OCI-LY3 (cell line): ENCODE results near the gene TMEM256.

Source experiments
- H2AFZ ChIP-seq: fragments of 200-600, 300-600 bp; shearing (Covaris generic); 2 replicates; pipeline ENCODE4 v1.6.0; 2014; ENCODE audit warnings: antibody characterized with exemption, low read depth, low read length
- H3K27ac ChIP-seq: fragments of 200-600, 300-600 bp; sonication (generic); 2 replicates; pipeline ENCODE4 v1.5.1; 2014; ENCODE audit warnings: mild to moderate bottlenecking, low read length, moderate library complexity, mixed read lengths
- H3K27me3 ChIP-seq: fragments of 200-600, 300-600 bp; sonication (generic); 2 replicates; pipeline ENCODE4 v1.6.1; 2014; ENCODE audit warnings: low read depth, low read length, mixed read lengths
- H3K36me3 ChIP-seq: fragments of 200-600, 300-600 bp; sonication (generic); replicated peaks from 2 replicates; pipeline ENCODE3; 2014; ENCODE audit warnings: low read depth, low read length, mixed read lengths
- H3K4me1 ChIP-seq: fragments of 300-600, 200-600 bp; sonication (generic); 2 replicates; pipeline ENCODE4 v1.6.1; 2014; ENCODE audit warnings: low read length, mixed read lengths
- H3K4me2 ChIP-seq: fragments of 200-600, 300-600 bp; sonication (generic); 2 replicates; pipeline ENCODE4 v1.6.1; 2014; ENCODE audit warnings: low read length, mixed read lengths
- H3K4me3 ChIP-seq: fragments of 300-600, 200-600 bp; sonication (generic); 2 replicates; pipeline ENCODE4 v1.5.1; 2014; ENCODE audit warnings: antibody characterized with exemption, mild to moderate bottlenecking, low read length, moderate library complexity
- H3K79me2 ChIP-seq: fragments of 300-600, 200-600 bp; shearing (Covaris generic); 2 replicates; pipeline ENCODE4 v1.6.1; 2014; ENCODE audit warnings: mild to moderate bottlenecking, low read length, mixed read lengths
- H3K9ac ChIP-seq: fragments of 300-600, 200-600 bp; shearing (Covaris generic); 2 replicates; pipeline ENCODE4 v1.6.0; 2014; ENCODE audit warnings: mild to moderate bottlenecking, low read length, moderate library complexity
- H3K9me3 ChIP-seq: fragments of 200-600, 300-600 bp; shearing (Covaris generic); 2 replicates; pipeline ENCODE4 v1.6.1; 2014; ENCODE audit warnings: low read length, mixed read lengths; ENCODE audit not compliant: insufficient read depth
- H4K20me1 ChIP-seq: fragments of 200-600, 300-600 bp; sonication (generic); 2 replicates; pipeline ENCODE4 v1.6.1; 2016; ENCODE audit warnings: low read length, mixed read lengths; ENCODE audit not compliant: insufficient read depth
- EZH2phosphoT487 ChIP-seq: fragments of 200-600 bp; shearing (Covaris generic); IDR thresholded peaks from 2 replicates; pipeline ENCODE4 v1.6.1; 2018; ENCODE audit warnings: antibody characterized with exemption, mixed run types, low read depth
- TF ChIP-seq, protein P1 (sequence below): fragments of 200-600, 300-600 bp; sonication (generic); IDR thresholded peaks from 2 replicates; pipeline ENCODE4 v1.5.1; 2014; ENCODE audit warnings: antibody characterized with exemption, low read length, low read depth

The TMEM256 gene

DNA sequence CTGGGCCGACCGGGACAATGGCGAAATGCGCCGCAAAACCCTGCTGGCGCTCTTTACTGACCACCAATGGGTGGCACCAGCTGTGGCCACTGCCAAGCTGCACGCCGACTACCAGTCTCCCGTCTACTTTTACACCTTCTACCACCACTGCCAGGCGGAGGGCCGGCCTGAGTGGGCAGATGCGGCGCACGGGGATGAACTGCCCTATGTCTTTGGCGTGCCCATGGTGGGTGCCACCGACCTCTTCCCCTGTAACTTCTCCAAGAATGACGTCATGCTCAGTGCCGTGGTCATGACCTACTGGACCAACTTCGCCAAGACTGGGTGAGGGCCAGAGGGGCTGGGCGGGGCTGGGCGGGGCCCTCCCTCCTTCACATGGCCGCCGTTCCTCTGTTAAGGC lies 11.9 kb upstream of the TMEM256 start:
- Histone ChIP-seq H3K9me3 (no peaks in the 10 kb centered on the region), H3K4me3 (no peak overlapping the region), H3K4me1 (no peaks in the 10 kb centered on the region), H3K4me2 (no peak overlapping the region), H3K79me2 (no peaks in the 10 kb centered on the region), H4K20me1 (no peaks in the 10 kb centered on the region), H2AFZ (no peak overlapping the region), H3K9ac (no peak overlapping the region), H3K27me3 (no peaks in the 10 kb centered on the region), H3K36me3 (no peaks in the 10 kb centered on the region), H3K27ac (no peak overlapping the region)
- TF ChIP-seq, protein P1, sequence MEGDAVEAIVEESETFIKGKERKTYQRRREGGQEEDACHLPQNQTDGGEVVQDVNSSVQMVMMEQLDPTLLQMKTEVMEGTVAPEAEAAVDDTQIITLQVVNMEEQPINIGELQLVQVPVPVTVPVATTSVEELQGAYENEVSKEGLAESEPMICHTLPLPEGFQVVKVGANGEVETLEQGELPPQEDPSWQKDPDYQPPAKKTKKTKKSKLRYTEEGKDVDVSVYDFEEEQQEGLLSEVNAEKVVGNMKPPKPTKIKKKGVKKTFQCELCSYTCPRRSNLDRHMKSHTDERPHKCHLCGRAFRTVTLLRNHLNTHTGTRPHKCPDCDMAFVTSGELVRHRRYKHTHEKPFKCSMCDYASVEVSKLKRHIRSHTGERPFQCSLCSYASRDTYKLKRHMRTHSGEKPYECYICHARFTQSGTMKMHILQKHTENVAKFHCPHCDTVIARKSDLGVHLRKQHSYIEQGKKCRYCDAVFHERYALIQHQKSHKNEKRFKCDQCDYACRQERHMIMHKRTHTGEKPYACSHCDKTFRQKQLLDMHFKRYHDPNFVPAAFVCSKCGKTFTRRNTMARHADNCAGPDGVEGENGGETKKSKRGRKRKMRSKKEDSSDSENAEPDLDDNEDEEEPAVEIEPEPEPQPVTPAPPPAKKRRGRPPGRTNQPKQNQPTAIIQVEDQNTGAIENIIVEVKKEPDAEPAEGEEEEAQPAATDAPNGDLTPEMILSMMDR, result no peak
- no peak for TF ChIP-seq EZH2phosphoT487

DNA sequence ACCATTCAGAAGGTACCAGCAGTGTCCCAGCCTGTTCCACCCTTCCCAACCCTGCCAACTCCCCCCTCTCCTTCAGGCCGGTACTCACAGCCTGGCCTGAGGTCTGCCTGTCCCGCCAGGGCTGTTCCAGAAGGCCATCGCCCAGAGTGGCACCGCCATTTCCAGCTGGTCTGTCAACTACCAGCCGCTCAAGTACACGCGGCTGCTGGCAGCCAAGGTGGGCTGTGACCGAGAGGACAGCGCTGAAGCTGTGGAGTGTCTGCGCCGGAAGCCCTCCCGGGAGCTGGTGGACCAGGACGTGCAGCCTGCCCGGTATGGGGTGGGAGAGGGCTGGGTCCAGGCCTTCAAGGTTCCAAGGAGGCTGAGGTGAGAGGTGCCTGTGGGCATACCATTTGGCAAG lies 10.9 kb upstream of the TMEM256 start:
- Histone ChIP-seq H3K27ac (no peak overlapping the region), H4K20me1 (no peaks in the 10 kb centered on the region), H3K4me1 (no peaks in the 10 kb centered on the region), H3K79me2 (no peaks in the 10 kb centered on the region), H3K4me3 (no peak overlapping the region), H3K36me3 (no peaks in the 10 kb centered on the region), H2AFZ (no peak overlapping the region), H3K9me3 (no peaks in the 10 kb centered on the region), H3K27me3 (no peaks in the 10 kb centered on the region), H3K4me2 (no peak overlapping the region), H3K9ac (no peak overlapping the region)
- no peak for TF ChIP-seq EZH2phosphoT487
- TF ChIP-seq, protein P1, result no peak

DNA sequence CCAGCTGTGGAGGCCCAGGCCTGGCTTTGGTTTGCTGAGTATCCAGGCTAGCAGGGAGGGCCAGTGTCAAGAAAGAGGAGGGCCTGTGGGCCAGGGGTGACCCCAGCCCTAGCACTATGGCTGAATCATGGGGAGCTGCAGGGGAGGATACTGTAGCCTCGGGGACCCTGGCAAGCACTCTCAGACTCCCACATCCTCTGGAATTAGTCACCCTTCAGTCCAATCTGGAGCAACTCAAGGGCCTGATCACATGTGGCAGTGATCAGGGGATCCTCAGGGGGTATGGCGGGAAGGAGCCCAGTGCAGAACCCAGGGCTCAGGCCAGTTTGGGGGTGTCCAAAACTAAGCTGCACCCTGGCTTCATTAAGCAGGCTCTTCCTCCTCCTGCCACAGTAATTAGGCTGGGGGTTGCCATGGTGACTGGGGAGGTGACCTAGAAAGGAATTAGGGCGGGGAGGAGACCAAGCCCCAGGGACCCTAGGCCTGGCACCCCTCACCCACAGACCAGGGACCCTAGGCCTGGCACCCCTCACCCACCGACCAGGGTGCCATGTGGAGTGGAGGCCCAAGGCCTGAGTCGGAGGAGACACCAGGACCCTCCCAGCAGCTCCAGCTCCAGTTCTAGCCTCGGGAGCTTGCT lies 9.6 kb upstream of the TMEM256 start:
- H2AFZ ChIP-seq, result no peak overlapping the region
- H3K27ac ChIP-seq, result no peak overlapping the region
- H3K4me3 ChIP-seq, result no peak overlapping the region
- TF ChIP-seq, protein P1, result no peak
- no peak for TF ChIP-seq EZH2phosphoT487
- H3K4me1 ChIP-seq, result no peaks in the 10 kb centered on the region
- H3K36me3 ChIP-seq, result no peaks in the 10 kb centered on the region
- H3K9me3 ChIP-seq, result no peaks in the 10 kb centered on the region
- no peaks in the 10 kb centered on the region for H3K27me3 ChIP-seq
- no peak overlapping the region for H3K4me2 ChIP-seq
- no peaks in the 10 kb centered on the region for H3K79me2 ChIP-seq
- H3K9ac ChIP-seq, result no peak overlapping the region
- H4K20me1 ChIP-seq, result no peaks in the 10 kb centered on the region

DNA sequence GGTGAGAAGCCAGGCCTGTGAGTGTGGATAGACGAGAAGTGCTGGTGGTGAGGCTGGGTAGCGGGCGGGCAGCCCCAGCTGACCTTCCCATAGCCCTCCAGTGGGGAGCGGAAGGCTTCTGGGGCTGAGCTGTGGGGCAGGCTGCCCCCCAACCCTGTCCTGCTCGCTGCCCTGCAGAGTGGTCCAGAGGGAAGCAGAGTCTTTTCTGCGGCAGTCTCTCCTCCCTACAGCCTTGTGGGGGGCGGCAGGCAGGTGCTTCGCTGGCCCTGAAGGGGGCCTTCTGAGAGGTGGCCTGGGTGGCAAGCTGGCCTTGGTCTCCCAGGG lies 7.5 kb upstream of the TMEM256 start:
- Histone ChIP-seq H2AFZ (no peak overlapping the region), H3K9me3 (no peaks in the 10 kb centered on the region), H3K4me3 (no peak overlapping the region), H3K4me1 (no peaks in the 10 kb centered on the region), H4K20me1 (no peaks in the 10 kb centered on the region), H3K79me2 (no peaks in the 10 kb centered on the region), H3K27me3 (no peaks in the 10 kb centered on the region), H3K9ac (no peak overlapping the region), H3K36me3 (no peaks in the 10 kb centered on the region), H3K27ac (no peak overlapping the region), H3K4me2 (no peak overlapping the region)
- TF ChIP-seq EZH2phosphoT487, result no peak
- TF ChIP-seq, protein P1, result no peak
